NCI-H2227 (cell line): ENCODE data around the gene PDE4B.

ENCODE experiments used
- DNase-seq: peaks from one replicate; lab custom pipeline; 2025; ENCODE audit not compliant: unreplicated experiment; lab: John Stamatoyannopoulos, UW

The PDE4B gene

DNA sequence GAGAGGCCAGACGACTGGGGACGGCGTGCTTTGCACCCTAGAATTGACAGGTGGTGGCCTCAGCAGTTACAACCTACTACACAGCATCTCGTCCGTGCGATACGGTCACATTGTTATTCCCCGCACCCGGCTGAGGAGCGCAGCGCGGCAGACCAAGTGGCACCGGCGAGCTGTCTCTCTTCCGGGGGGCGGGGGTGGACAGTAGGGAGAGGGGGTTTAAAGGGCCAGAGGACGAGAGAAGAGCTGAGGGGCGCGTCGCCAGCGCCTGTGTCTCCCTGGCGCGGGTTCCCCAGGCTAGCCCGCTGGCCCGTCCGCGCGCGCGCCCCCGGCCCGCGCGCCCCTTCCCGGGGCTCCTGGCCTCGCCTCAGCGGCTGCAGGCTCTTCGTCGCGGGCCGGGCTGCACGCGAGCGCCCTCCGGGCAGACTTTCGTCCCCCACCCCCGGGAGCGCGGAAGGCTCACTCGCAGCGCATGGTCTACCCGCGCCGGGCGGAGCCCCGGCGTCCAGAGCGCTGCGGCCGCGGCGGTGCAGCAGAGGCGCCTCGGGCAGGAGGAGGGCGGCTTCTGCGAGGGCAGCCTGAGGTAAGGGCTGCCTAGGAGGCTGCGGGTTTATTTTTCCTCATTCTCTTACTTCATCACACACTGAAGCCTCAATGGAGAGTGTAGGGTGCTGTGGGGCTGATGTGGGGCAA lies at the start of gene PDE4B:
Gene PDE4B, plus strand, starts transcription at position 227 of the 690 bp plus-strand sequence.
- peak; percentile 31 for DNase-seq

GRCh38 chr1:65744731-65745130 lies 48.0 kb upstream of the PDE4B start:
- DNase-seq, result no peak

GRCh38 chr1:65751961-65752360 lies 40.7 kb upstream of the PDE4B start:
- DNase-seq, result no peak

DNA sequence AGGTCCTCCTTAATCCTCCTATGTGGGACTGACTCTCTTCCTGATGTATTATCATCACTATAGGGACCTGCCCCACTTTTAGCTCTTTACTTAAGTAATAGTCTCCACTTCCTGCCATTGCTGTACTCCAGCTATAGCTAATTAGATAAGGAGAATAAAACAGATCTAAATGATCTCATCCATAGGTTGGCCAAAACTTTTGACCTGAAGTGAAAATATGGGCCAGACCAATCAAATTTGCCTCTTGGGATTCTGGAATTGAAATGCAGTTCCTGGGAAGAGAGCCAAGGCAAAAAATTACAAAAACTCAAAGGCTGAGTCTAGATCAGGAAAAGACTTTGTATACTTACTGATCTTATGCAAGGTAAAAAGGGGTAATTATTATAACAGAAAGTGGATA lies 36.1 kb upstream of the PDE4B start:
- no peak for DNase-seq

GRCh38 chr1:65757531-65757930 lies 35.2 kb upstream of the PDE4B start:
- DNase-seq, result no peak

- no peak for DNase-seq
Observed at GRCh38 chr1:65758128-65758527, 34.6 kb upstream of the PDE4B start.

- DNase-seq, result no peak
Observed at GRCh38 chr1:65759516-65759915, 33.2 kb upstream of the PDE4B start.

DNA sequence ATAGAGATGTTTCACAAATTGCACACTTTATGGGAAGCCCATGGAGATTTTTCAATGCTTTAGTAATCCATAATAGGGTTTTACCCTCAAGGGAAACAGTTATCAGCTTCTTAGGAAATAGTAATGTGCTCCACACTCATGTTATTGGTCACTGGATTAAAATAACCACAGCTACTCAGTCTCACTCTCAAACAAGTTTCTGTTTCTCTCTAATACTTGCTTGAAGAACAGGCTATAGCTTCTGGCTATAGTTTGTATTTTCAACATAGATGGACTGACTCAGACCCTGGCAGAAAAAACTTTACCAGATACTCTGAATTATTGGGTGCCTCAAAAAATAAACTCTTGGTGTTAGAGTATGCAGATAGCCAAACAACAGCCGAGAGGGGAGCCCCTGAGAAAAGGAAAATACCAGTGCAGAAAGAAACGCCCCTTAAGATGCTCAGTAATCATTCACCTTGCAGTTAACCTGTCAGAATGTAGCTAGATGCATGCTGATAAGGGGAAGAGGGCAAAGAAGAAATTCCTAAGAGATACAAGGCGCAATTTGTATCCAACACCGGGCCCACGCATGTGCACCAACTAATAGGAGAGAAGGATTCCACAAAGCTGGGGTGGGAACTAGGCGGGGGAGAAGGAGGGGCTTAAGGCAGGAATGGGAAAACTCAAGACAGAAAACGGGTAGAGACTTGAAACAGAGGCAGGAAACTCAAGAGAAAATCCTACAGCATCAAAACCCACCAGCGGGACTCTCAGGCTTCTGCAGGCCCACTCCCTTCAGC lies 30.4 kb upstream of the PDE4B start:
- no peak for DNase-seq

GRCh38 chr1:65764052-65764451 lies 28.6 kb upstream of the PDE4B start:
- DNase-seq, result no peak

DNA sequence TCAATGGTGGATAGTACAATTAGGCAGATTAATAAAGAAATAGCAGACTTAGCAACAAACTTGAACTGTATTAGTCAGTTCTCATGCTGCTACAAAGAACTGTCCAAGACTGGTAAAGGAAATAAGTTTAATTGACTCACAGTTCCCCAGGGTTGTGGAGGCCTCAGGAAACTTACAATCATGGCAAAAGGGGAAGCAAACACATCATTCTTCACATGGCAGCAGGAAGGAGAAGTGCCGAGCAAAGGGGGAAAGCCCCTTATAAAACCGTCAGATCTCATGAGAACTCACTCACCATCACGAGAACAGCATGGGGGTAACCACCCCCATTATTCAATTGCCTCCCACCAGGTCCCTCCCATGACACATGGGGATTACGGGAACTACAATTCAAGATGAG lies 27.1 kb upstream of the PDE4B start:
- DNase-seq, result no peak

- no peak for DNase-seq
Observed at GRCh38 chr1:65769636-65770035, 23.1 kb upstream of the PDE4B start.

DNA sequence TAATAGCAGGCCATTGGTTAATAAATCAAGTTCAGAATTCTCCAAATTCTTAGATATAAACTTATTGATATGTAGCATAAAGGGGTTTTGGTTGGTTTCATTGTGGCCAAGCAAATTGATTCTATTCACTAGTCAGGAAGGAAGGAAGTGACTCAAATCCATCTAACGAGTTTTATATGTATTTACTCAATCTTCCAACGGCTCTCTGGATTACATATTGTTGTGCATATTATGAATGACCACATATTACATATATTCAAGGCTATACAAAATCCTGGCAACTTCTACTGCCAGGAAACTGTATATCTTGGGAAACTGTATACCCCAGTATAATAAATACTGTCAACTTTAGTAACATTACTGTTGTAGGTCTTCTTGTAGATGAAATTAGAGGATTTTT lies 20.1 kb upstream of the PDE4B start:
- no peak for DNase-seq

GRCh38 chr1:65773391-65774123 lies 19.1 kb upstream of the PDE4B start:
- no peak for DNase-seq

- DNase-seq, result no peak
Observed at GRCh38 chr1:65788762-65789161, 3.9 kb upstream of the PDE4B start.

DNA sequence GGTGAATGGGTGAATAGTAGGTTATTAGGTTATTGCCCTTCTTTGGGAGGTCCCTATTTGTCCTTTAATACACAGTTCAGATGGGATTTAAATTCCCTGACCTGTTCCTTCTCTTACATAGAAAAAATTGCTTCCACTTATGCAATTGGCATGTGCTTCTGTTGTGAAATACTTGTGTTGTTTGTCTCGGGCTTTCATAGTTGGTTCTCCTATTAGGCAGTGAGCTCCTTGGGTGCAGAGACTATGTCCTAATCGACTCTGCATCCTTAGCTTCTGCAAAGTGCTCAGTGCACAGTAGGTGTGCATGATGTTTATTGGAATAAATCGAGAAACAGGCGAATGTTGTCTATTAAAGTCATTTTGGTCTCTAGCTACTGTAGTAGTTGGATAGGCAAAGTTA lies 1.3 kb upstream of the PDE4B start:
- DNase-seq, result no peak

DNA sequence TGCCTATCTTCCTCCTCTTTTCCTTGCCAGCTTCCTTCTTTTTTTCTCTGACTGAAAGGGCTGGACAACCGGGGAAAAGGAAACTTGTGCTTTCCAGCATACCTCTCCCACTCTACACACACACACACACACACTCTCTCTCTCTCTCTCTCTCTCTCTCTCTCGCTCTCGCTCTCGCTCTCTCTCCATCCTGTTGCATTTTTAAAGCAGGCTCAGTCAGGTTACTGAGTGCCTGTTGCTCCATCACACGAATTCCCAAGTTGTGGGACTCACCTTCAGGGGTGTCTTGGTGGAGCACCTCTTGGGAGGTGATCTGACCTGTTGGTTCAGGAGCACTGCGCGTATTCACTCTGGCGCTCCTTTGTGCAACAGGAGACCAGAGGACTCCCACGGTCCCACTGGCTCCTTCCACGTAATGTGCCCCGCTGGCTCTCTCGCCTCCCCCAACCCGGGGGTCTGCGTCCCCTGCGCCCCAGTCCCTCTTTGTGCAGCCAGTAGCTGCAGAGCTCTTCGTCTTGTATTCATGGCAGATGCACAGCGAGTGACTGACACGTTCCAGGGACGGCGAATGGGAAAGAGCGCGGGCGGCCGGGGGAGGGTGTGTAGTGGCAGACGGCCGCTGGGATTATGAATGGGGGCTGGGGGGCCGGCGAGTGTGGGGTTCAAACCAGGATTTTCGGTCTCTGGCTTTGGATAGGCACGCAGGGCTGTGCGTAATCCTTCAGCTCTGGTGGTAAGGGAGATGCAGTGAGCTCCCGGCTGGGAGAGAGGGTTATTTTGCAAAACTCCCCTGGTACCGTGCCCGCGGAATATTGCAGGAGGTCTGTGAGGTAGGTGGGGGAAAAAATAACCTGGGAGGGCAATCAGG lies 660 bp upstream of the PDE4B start:
- DNase-seq, result no peak

GRCh38 chr1:65793359-65793732 lies 651 bp downstream of the PDE4B start:
- no peak for DNase-seq

GRCh38 chr1:65795311-65795710 lies 2.6 kb downstream of the PDE4B start:
- DNase-seq, result no peak

GRCh38 chr1:65799601-65800000 lies 6.9 kb downstream of the PDE4B start:
- DNase-seq, result no peak

- DNase-seq, result no peak
Observed at GRCh38 chr1:65804584-65804983, 11.9 kb downstream of the PDE4B start.

DNA sequence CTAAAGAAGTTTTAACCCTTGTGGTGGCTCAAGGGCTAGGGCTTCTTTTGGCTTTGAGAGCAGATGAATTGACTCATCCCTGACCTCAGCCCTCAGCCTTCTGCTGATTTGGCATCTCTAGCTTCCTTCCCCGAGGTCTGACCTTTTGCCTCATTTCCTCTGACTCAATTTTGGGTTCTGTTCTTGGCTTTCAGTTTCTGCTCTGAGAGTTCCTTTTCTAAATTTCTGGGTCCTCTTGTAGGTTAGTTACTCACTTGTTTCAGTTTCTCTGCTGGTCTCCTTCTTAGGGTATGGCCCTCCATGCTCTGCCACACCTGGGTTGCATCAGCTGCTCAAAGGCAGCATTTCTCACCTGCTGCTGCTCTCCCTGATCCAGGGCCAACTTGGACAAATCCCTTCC lies 19.4 kb downstream of the PDE4B start:
- no peak for DNase-seq
